GM13976 (cell line): ENCODE results near the gene CITED4.

Source experiments
- DNase-seq: peaks from one replicate; pipeline ENCODE4 v3.0.0; 2012; ENCODE audit warnings: low spot score
- CTCF ChIP-seq: IDR thresholded peaks from 2 replicates; pipeline ENCODE4 v1.5.1; 2012; ENCODE audit warnings: borderline replicate concordance, mild to moderate bottlenecking; ENCODE audit not compliant: insufficient read depth; ENCODE audit errors: extremely low read depth, missing control alignments, control extremely low read depth
- in situ Hi-C: fragments of 300-500 bp; cut with MboI; formaldehyde crosslinking; loops from one replicate; pipeline ENCODE4 v1.12.0; 2022; ENCODE audit warnings: low sequenced_read_pairs, mixed read lengths, inconsistent platforms; ENCODE audit not compliant: unreplicated experiment

The CITED4 gene

GRCh38 chr1:40817791-40818263 lies 44.3 kb downstream of the CITED4 start:
- in situ Hi-C loops = no loop called here
- no peak for DNase-seq
- TF ChIP-seq CTCF = no peak

- no peak for TF ChIP-seq CTCF
- in situ Hi-C loops = no loop called here
- DNase-seq = no peak
Measured at GRCh38 chr1:40815420-40815819, 46.7 kb downstream of the CITED4 start.
